CD4-positive, alpha-beta T cell treated with Interleukin-10 for 1 hour (primary cell): ENCODE results near the gene FERMT1.

Experiments
- DNase-seq: peaks from one replicate; pipeline ENCODE4 v3.0.0-alpha.2; 2020

FERMT1 gene

GRCh38 chr20:6122873-6123648 lies at the start of gene FERMT1:
TSS of gene FERMT1 (minus strand) at chr20:6123030. CDS start at chr20:6119554, 3,476 bp downstream.
- DNase-seq, result peak; percentile 0

GRCh38 chr20:6169251-6169650 lies 46.4 kb upstream of the FERMT1 start:
- no peak for DNase-seq

- DNase-seq, result no peak
These were observed 45.4 kb upstream of the FERMT1 start for GRCh38 chr20:6168204-6168603.

DNA sequence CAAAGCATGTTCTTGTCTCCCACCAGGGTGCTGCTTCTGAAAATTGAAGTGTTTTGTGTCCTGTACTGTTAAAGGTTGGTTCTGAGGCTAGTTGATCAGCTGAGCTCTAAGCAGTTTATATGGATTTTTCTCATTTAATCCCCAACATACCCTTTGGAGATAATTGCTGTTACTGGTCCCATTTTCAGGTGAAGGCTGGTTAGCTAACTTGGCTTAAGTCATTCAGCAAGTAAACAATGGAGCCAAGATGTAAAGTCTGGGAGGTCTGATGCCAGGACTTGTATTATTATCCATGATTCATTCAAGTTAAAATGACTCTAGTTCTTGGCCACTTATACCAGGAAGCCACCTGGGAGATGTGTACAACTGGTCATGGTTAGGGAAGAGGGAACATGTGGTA lies 42.5 kb upstream of the FERMT1 start:
- DNase-seq, result no peak

DNA sequence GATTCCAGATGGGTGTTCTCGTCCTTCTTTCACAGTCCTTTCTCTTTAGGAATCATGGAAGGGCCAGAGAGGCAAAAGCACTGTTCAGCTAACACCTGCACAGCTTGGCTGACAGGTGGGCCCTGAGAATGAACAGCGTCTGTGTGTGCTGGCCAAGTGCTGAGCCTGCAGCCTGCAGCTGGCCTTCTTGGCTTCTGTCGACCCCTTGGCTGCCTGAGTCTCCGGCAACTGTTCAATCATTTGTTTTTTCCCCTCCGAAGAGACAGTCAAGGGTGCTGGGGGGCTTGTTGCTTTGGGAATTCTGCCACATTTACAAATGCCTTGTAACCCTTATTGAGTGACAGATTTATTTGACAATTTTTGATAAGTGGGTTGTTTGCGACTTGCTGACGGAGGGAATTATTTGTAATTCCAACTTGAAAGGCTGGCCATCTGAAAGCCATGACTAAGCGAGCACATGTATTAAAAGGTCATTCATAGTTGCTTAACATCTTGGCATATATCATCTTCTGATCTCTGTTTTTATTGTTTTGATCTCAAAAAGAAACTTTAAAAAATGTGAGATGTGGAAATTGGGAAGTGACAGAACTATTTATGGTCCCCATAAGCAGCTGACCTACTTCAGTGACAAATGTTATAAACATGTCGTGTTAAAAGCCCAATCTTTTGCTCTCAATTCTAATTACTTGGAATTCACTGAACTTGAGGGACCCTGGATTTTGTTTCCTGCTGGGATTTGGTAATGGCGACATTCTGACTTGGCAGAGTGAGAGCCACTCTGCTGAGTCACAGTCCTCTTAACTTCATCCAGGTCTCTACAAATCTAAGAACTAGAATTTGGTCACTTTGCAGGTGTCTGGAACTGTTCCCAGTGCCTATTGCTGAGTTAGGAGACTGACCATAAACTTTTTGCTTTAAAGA lies 41.9 kb upstream of the FERMT1 start:
- no peak for DNase-seq

DNA sequence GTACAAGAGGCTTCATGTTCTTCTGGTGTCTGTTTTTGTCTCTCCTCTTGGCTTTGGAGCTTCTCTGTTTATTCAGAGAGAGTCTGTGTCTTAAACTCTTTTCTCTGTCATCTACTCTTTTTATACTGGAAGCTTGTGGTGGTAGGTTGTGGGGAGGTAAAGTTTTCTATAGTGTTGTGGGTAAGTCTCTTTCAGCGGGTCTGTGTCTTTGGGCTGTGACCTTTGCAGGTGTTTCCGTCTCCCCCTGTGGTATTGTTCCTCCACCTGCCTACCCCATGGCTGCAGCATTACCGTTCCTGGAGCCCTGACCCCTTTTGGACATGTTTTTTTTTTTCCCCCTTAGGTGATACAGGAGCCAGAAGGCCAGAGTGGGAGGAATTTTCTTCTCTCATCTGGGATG lies 37.9 kb upstream of the FERMT1 start:
- no peak for DNase-seq

GRCh38 chr20:6157345-6157744 lies 34.5 kb upstream of the FERMT1 start:
- DNase-seq, result no peak

DNA sequence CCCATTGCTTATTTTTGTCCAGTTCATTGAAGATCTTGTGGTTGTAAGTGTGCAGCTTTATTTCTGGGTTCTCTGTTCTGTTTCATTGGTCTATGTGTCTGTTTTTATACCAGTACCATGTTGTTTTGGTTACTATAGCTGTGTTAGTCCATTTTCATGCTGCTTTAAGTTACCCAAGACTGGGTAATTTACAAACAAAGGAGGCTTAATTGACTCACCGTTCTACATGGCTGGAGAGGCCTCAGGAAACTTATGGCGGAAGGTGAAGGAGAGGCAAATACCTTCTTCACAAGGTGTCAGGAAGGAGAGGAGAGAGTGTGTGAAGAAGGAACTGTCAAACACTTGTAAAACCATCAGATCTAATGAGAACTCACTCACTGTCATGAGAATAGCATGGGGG lies 29.9 kb upstream of the FERMT1 start:
- DNase-seq, result no peak

GRCh38 chr20:6148073-6148472 lies 25.2 kb upstream of the FERMT1 start:
- DNase-seq, result no peak

- peak; percentile 50 for DNase-seq
These were observed 19.6 kb upstream of the FERMT1 start for GRCh38 chr20:6142348-6142993.

GRCh38 chr20:6140947-6141346 lies 18.1 kb upstream of the FERMT1 start:
- DNase-seq, result no peak

DNA sequence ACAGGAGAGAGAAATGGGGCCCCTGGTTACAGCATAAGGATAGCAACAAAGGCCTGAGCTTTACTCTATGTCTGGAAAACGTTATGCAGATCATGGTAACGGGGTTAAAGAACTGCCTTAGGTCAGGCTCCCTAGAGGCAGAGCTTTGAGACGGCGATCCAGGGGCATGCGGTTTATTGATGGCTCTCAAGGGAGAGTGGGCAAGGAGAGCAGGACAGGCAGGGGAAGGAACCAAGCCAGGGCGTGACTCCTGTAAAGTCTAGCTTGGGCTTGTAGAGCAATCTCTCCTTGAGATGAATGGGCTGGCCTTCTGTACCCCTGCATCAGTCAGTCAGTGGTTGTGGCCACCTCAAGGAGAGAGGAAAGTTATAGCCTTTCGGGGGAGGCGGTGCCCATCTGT lies 12.5 kb upstream of the FERMT1 start:
- no peak for DNase-seq

GRCh38 chr20:6134592-6134991 lies 11.8 kb upstream of the FERMT1 start:
- no peak for DNase-seq

- no peak for DNase-seq
These were observed 7.2 kb upstream of the FERMT1 start for GRCh38 chr20:6130045-6130444.

GRCh38 chr20:6127825-6128224 lies 5.0 kb upstream of the FERMT1 start:
- DNase-seq, result no peak

GRCh38 chr20:6126846-6127245 lies 4.0 kb upstream of the FERMT1 start:
- DNase-seq, result no peak

- no peak for DNase-seq
These were observed 802 bp upstream of the FERMT1 start for GRCh38 chr20:6123649-6124014.

DNA sequence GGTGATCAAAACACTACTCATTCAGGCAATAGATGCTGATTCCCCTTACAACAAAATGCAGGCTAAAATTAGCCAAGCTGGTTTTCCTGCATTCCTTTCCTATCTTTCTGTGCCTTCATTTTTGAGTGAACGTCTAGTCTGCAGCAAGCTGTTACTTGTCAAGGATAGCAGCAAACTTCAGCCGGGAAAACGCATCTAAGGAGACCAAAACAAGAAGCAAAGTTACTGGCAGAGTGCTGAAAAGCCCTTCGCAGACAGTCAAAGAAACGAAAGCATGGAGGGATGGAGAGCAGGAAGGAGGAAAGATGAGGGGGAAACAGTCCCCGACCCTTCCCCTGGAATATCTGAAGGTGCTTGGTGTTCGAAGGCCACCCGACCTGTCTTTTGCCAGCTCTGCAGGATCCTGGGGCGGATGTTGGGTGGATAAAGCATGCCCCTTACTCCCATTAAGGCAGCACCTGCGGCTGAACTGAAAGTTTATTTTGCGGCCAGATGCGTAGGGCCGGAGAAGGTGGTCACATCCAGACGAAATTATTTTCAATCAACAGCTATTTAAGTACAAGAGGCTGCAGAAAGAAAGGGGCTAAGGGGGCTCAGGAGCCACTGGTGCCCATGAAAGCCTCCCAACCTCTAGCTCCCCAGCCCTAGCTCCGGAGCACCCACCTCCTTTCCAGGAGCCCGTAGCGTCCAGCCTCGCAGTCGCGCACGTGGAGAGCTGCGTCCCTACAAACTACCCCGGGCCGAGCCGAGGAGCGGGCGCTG lies 538 bp downstream of the FERMT1 start:
- DNase-seq, result no peak

- no peak for DNase-seq
These were observed 1.3 kb downstream of the FERMT1 start for GRCh38 chr20:6121504-6121903.

- DNase-seq, result no peak
These were observed 2.3 kb downstream of the FERMT1 start for GRCh38 chr20:6120491-6120988.

DNA sequence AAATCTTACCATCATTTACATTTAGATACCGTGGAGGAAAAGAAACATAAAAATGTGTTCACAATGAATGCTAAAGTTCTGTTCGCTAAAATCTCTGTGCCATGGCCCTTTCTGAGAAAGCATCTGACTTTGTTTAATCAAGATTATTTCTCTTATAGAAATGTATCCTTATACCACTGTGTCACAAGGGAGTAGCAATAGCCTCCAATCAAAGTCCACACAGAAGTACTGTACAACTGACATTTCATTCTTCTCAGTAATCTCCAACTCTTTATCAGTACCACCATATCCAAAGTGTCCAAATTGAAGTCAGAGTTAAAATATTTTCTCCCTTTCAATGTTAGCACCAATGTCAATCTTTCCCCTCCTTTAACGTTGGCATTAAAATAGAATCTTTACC lies 6.1 kb downstream of the FERMT1 start:
- no peak for DNase-seq

- no peak for DNase-seq
These were observed 7.5 kb downstream of the FERMT1 start for GRCh38 chr20:6115221-6115895.
